IMR-90 (cell line): ENCODE results near the gene CENPF. TPM values are rescaled to one million over a fixed set of nuclear protein-coding genes. Genes with fewer than 3 reads are reported as not detected.
"Not testable (repeated sequence)": the region's sequence is repeated elsewhere in the genome, so short reads cannot be mapped to it uniquely, and the experiment has no call there.

Experiments
- ATAC-seq: fragments of 200-7000 bp; cut with Tn5 transposase; 2 replicates; pipeline ENCODE4 v1.9.1; 2020; ENCODE audit warnings: low read depth, mild to moderate bottlenecking, moderate library complexity
- BruUV-seq: library from RNA; stranded (reverse); fragments of 400-500 nt; replicated peaks from 2 replicates; lab custom pipeline; 2021; lab: Mats Ljungman, UMichigan
- CTCF ChIA-PET: fragments of 300-600 bp; formaldehyde crosslinking; extraction: SDS; loops from one replicate; lab custom pipeline; 2021; ENCODE audit warnings: antibody characterized with exemption; lab: Yijun Ruan, JAX
- POLR2A ChIA-PET: fragments of 300-600 bp; sonication (Branson Sonifier 250); formaldehyde crosslinking; loops from one replicate; lab custom pipeline; 2022; ENCODE audit warnings: antibody characterized with exemption; ENCODE audit not compliant: unreplicated experiment; lab: Charles Lee
- DNase-seq: peaks from one replicate; pipeline ENCODE4 v3.0.0; 2013
- H2AFZ ChIP-seq: replicated peaks from 2 replicates; pipeline ENCODE3; 2013; ENCODE audit warnings: low read length, mild to moderate bottlenecking; ENCODE audit not compliant: poor library complexity
- H2AK5ac ChIP-seq: 2 replicates; pipeline ENCODE4 v1.6.1; 2013; ENCODE audit warnings: low read depth, low read length, inconsistent platforms
- H2AK9ac ChIP-seq: replicated peaks from 2 replicates; pipeline ENCODE3; 2013; ENCODE audit warnings: mild to moderate bottlenecking, low read depth, low read length, moderate library complexity; ENCODE audit not compliant: poor library complexity
- H2BK120ac ChIP-seq: 2 replicates; pipeline ENCODE4 v1.6.1; 2013; ENCODE audit warnings: low read depth, low read length, inconsistent platforms
- H2BK15ac ChIP-seq: 3 replicates; pipeline ENCODE4 v1.6.1; 2013; ENCODE audit warnings: low read depth, low read length, inconsistent platforms
- H2BK20ac ChIP-seq: 2 replicates; pipeline ENCODE4 v1.6.1; 2013; ENCODE audit warnings: low read depth, mild to moderate bottlenecking, inconsistent platforms, low read length, moderate library complexity
- H2BK5ac ChIP-seq: 2 replicates; pipeline ENCODE4 v1.6.1; 2013; ENCODE audit warnings: mild to moderate bottlenecking, low read depth, low read length, inconsistent platforms; ENCODE audit not compliant: poor library complexity, severe bottlenecking
- H3K14ac ChIP-seq: replicated peaks from 2 replicates; pipeline ENCODE4 v1.6.1; 2013; ENCODE audit warnings: low read depth, low read length, inconsistent platforms
- H3K18ac ChIP-seq: 2 replicates; pipeline ENCODE4 v1.6.1; 2013; ENCODE audit warnings: low read depth, low read length, control low read depth
- H3K23ac ChIP-seq: 2 replicates; pipeline ENCODE4 v1.6.1; 2013; ENCODE audit warnings: low read depth, low read length, inconsistent platforms
- H3K27ac ChIP-seq: 2 replicates; pipeline ENCODE4 v1.5.1; 2013; ENCODE audit warnings: mild to moderate bottlenecking, control low read depth, low read length; ENCODE audit not compliant: insufficient read depth
- H3K27me3 ChIP-seq: 2 replicates; pipeline ENCODE4 v1.6.1; 2013; ENCODE audit warnings: low read length; ENCODE audit not compliant: control insufficient read depth, insufficient read depth
- H3K36me3 ChIP-seq: 2 replicates; pipeline ENCODE4 v1.6.1; 2013; ENCODE audit warnings: low read length, mixed read lengths; ENCODE audit not compliant: control insufficient read depth, insufficient read depth
- H3K4ac ChIP-seq: 2 replicates; pipeline ENCODE4 v1.6.1; 2013; ENCODE audit warnings: low read depth, low read length, inconsistent platforms
- H3K4me1 ChIP-seq: 2 replicates; pipeline ENCODE4 v1.6.1; 2013; ENCODE audit warnings: low read length, mixed read lengths; ENCODE audit not compliant: control insufficient read depth, insufficient read depth
- H3K4me2 ChIP-seq: 2 replicates; pipeline ENCODE4 v1.6.1; 2013; ENCODE audit warnings: low read depth, mild to moderate bottlenecking, control low read depth, low read length, moderate library complexity
- H3K4me3 ChIP-seq: 2 replicates; pipeline ENCODE4 v1.5.1; 2013; ENCODE audit warnings: low read depth, mild to moderate bottlenecking, control low read depth, low read length, moderate library complexity; ENCODE audit not compliant: insufficient read depth
- H3K56ac ChIP-seq: 2 replicates; pipeline ENCODE4 v1.6.1; 2013; ENCODE audit warnings: low read length, inconsistent platforms; ENCODE audit not compliant: insufficient read depth; ENCODE audit errors: extremely low read depth
- H3K79me1 ChIP-seq, 2 experiments: 2 replicates each; pipeline ENCODE4 v1.6.1; 2013; ENCODE audit warnings: low read length in 2 of 2, inconsistent platforms in 1 of 2, low read depth in 1 of 2
- H3K9ac ChIP-seq: 2 replicates; pipeline ENCODE4 v1.6.1; 2013; ENCODE audit warnings: low read depth, low read length, control low read depth
- H3K9me1 ChIP-seq: 2 replicates; pipeline ENCODE4 v1.6.1; 2013; ENCODE audit warnings: low read length, inconsistent platforms; ENCODE audit not compliant: insufficient read depth
- H3K9me3 ChIP-seq: 2 replicates; pipeline ENCODE4 v1.6.1; 2013; ENCODE audit warnings: low read length; ENCODE audit not compliant: control insufficient read depth, insufficient read depth
- H4K20me1 ChIP-seq: 2 replicates; pipeline ENCODE4 v1.6.1; 2013; ENCODE audit warnings: low read length, inconsistent platforms; ENCODE audit not compliant: insufficient read depth
- H4K5ac ChIP-seq: 2 replicates; pipeline ENCODE4 v1.6.1; 2013; ENCODE audit warnings: mild to moderate bottlenecking, low read depth, low read length, control low read depth
- H4K8ac ChIP-seq, 2 experiments: 2 replicates each; pipeline ENCODE4 v1.6.1; 2013; ENCODE audit warnings: low read depth in 2 of 2, low read length in 2 of 2, control low read depth in 1 of 2, inconsistent platforms in 1 of 2
- H4K91ac ChIP-seq: 2 replicates; pipeline ENCODE4 v1.6.1; 2013; ENCODE audit warnings: low read depth, low read length, inconsistent platforms; ENCODE audit not compliant: insufficient read depth
- WGBS, 2 experiments: methylation state at CpG; one replicate each; pipeline versions ENCODE4 v1.1.5 to v1.1.7; 2013; ENCODE audit warnings: missing lambda C conversion rate in 2 of 2; ENCODE audit not compliant: insufficient read length in 1 of 2; ENCODE audit errors: extremely low coverage in 2 of 2; 5-methylcytosine and 5-hydroxymethylcytosine counted together
- dilution Hi-C: fragments of 300-500 bp; cut with HindIII; formaldehyde crosslinking; loops from one replicate; pipeline ENCODE4 v1.14.3; 2018; ENCODE audit warnings: low sequenced_read_pairs; ENCODE audit not compliant: unreplicated experiment
- in situ Hi-C: fragments of 300-500 bp; cut with MboI; formaldehyde crosslinking; loops from 3 replicates; pipeline ENCODE4 v1.14.3; 2019; ENCODE audit warnings: low sequenced_read_pairs, inconsistent platforms, mixed read lengths
- intact Hi-C: fragments of 100-400 bp; cut with micrococcal nuclease; formaldehyde crosslinking; loops from 2 replicates; pipeline ENCODE4 v1.10.0; 2022
- polyA plus RNA-seq, 3 experiments: library from polyadenylated mRNA; depleted of rRNA; stranded (reverse); fragments of >200 nt; gene quantifications; 2 replicates each; pipeline ENCODE4 v1.2.3, GENCODE V29; 2012; ENCODE audit warnings: low replicate concordance in 1 of 3
- total RNA-seq: library from RNA; depleted of rRNA; stranded (reverse); fragments of >200 nt; gene quantifications from 2 replicates; pipeline ENCODE4 v1.2.3, GENCODE V29; 2012

CENPF gene
- total and polyA plus RNA-seq, 2 of the 4 experiments (the other 2 are of a cell fraction): 20.9 to 51.8 TPM

GRCh38 chr1:214608216-214608783 lies 5.3 kb downstream of the CENPF start:
- intact Hi-C loops, ATAC-seq, POLR2A ChIA-PET, H3K27ac ChIP-seq, H4K91ac ChIP-seq, H3K14ac ChIP-seq, H4K20me1 ChIP-seq, in situ Hi-C loops, H3K9me1 ChIP-seq, H3K9me3 ChIP-seq, H2AFZ ChIP-seq, H3K9ac ChIP-seq, CTCF ChIA-PET, H3K4me1 ChIP-seq, H2AK5ac ChIP-seq, dilution Hi-C loops, DNase-seq, H3K56ac ChIP-seq, H2AK9ac ChIP-seq, H3K4me2 ChIP-seq, H2BK5ac ChIP-seq, H2BK20ac ChIP-seq, H2BK15ac ChIP-seq, H3K4ac ChIP-seq, H2BK120ac ChIP-seq, H3K36me3 ChIP-seq, H3K23ac ChIP-seq, H4K8ac ChIP-seq, H3K27me3 ChIP-seq, H4K5ac ChIP-seq, BruUV-seq, H3K4me3 ChIP-seq, H3K18ac ChIP-seq: not testable (repeated sequence)
- WGBS, 2 experiments: 97% methylated on average over 14 of the region's 45 CpGs; no CpG with 5 or more reads in 1 of the 2 experiments
- H3K79me1 ChIP-seq: peaks cover 10 to 29% of the 10 kb centered on the region in 2 experiments

GRCh38 chr1:214608817-214609216 lies 5.8 kb downstream of the CENPF start:
- H3K36me3 ChIP-seq, in situ Hi-C loops, H3K9me1 ChIP-seq, H3K4ac ChIP-seq, H2AFZ ChIP-seq, H3K4me2 ChIP-seq, H3K23ac ChIP-seq, H3K4me3 ChIP-seq, H3K18ac ChIP-seq, H3K4me1 ChIP-seq, H4K91ac ChIP-seq, H4K20me1 ChIP-seq, H3K56ac ChIP-seq, H2BK15ac ChIP-seq, POLR2A ChIA-PET, H2BK120ac ChIP-seq, H4K8ac ChIP-seq, H3K14ac ChIP-seq, H2BK20ac ChIP-seq, H3K9me3 ChIP-seq, H4K5ac ChIP-seq, ATAC-seq, H2AK5ac ChIP-seq, H3K27ac ChIP-seq, dilution Hi-C loops, H3K9ac ChIP-seq, intact Hi-C loops, H2AK9ac ChIP-seq, H2BK5ac ChIP-seq, DNase-seq, BruUV-seq, CTCF ChIA-PET, H3K27me3 ChIP-seq: not testable (repeated sequence)
- peaks cover 11 to 29% of the 10 kb centered on the region in 2 experiments for H3K79me1 ChIP-seq
- WGBS, 2 experiments: 96% methylated on average over 9 of the region's 43 CpGs; no CpG with 5 or more reads in 1 of the 2 experiments
